Measurements from ENCODE around the gene ACTN1.

DNA sequence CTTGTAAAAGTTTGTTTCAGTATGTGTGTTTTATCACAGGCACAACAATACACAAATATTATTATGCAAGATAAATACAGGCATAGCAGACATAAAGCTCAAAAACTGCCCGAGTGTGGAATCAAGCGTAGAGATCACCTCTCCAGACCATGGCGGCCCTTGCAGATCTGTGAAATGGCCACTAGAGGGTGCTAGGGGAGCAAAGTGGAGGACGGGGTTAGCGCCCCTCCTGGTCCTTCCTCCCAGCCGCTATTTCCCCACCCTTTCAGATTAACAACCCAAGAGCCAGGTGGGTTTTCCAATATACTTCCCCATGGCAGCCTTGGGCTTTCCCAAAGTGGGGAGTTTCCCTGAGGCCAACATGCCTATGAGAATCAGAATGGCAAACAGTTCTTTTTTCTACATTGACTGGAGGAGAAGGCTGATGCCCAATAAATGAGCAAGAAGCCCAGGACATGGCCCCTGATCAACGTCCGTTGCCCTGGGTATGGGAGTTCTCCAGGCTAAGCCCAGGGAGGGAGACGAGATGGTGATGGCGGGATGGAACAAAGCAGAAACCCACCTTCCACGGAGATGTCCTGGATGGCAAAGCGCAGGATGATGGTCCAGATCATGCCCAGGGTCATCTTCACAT lies 67.4 kb downstream of the ACTN1 start:
- TF ChIP-seq CTCF (IDR thresholded peaks at IDR 0.05) = peak; percentile 96
- no peak for TF ChIP-seq SIN3A (IDR thresholded peaks at IDR 0.05; ENCODE audit: borderline replicate concordance, insufficient read depth, low read depth, low read length)
- no peak for TF ChIP-seq TCF7L2 (IDR thresholded peaks at IDR 0.05; ENCODE audit: low read depth, low read length)
- TF ChIP-seq POLR2AphosphoS5 (IDR thresholded peaks at IDR 0.05; ENCODE audit: low read depth, low read length) = no peak
